K562 (cell line): ENCODE results near the gene GTF3C1. TPM values are rescaled to one million over a fixed set of nuclear protein-coding genes. Genes with fewer than 3 reads are reported as not detected.

Source experiments
- ATAC-seq: fragments of 200-7000 bp; cut with Tn5 transposase; 3 replicates; pipeline ENCODE4 v1.9.1; 2020; ENCODE audit warnings: moderate library complexity
- BruUV-seq: library from RNA; stranded (reverse); fragments of 400-500 nt; replicated peaks from 2 replicates; lab custom pipeline; 2021; lab: Mats Ljungman, UMichigan
- CTCF ChIA-PET: fragments of 300-600 bp; formaldehyde crosslinking; extraction: SDS; loops from one replicate; lab custom pipeline; 2021; ENCODE audit warnings: low intra/inter-chr PET ratio; lab: Yijun Ruan, JAX
- POLR2A ChIA-PET: fragments of 300-600, 350-650 bp; sonication (Branson Sonifier 250); formaldehyde crosslinking; extraction: SDS; loops from one replicate; lab custom pipeline; 2021; ENCODE audit warnings: antibody characterized with exemption, inconsistent platforms; lab: Yijun Ruan, JAX
- DNase-seq, 4 experiments: peaks; one replicate each; pipeline versions ENCODE4 v3.0.0 to v3.0.0-alpha.2; 2011 to 2018; ENCODE audit warnings: low spot score in 3 of 4, mixed read lengths in 3 of 4; ENCODE audit errors: extremely low read depth in 1 of 4
- FAIRE-seq: peaks from 2 replicates; lab custom pipeline; 2011; peaks lifted over from hg19 to GRCh38; lab: Jason Lieb, UNC
- H2AFZ ChIP-seq: 2 replicates; pipeline ENCODE4 v1.6.0; 2011; ENCODE audit warnings: low read depth, low read length, control low read depth, inconsistent platforms
- H3K27ac ChIP-seq: fragments of 200-600 bp; 3 replicates; pipeline ENCODE4 v1.8.0; 2011; ENCODE audit warnings: low read depth, mild to moderate bottlenecking, control low read depth, inconsistent platforms, low read length, moderate library complexity, mixed read lengths; ENCODE audit errors: extremely low read depth
- H3K27me3 ChIP-seq, 2 experiments: fragments of 300-600 bp in 1 of 2; 2 replicates in 1 of 2; 3 replicates in 1 of 2; pipeline versions ENCODE4 v1.6.0 to v1.8.0; 2011; ENCODE audit warnings: inconsistent platforms in 2 of 2, low read length in 2 of 2, mild to moderate bottlenecking in 1 of 2, mixed read lengths in 1 of 2, moderate library complexity in 1 of 2; ENCODE audit not compliant: control insufficient read depth in 2 of 2, insufficient read depth in 2 of 2
- H3K36me3 ChIP-seq: fragments of 300-600 bp; 3 replicates; pipeline ENCODE4 v1.8.0; 2011; ENCODE audit warnings: mild to moderate bottlenecking, low read length, inconsistent platforms; ENCODE audit not compliant: control insufficient read depth, insufficient read depth
- H3K4me1 ChIP-seq, 2 experiments: fragments of 200-600 bp in 1 of 2; replicated peaks in 1 of 2; 2 replicates in 1 of 2; 3 replicates in 1 of 2; pipeline versions ENCODE4 v1.5.1 to v1.8.0; 2011; ENCODE audit warnings: inconsistent platforms in 2 of 2, low read length in 2 of 2, mild to moderate bottlenecking in 1 of 2, mixed read lengths in 1 of 2, moderate library complexity in 1 of 2; ENCODE audit not compliant: control insufficient read depth in 2 of 2, insufficient read depth in 2 of 2
- H3K4me2 ChIP-seq: 2 replicates; pipeline ENCODE4 v1.6.1; 2011; ENCODE audit warnings: low read length, control low read depth, inconsistent platforms, mixed read lengths; ENCODE audit not compliant: insufficient read depth
- H3K4me3 ChIP-seq: fragments of 200-600 bp; sonication (generic), shearing (Covaris generic); 2 replicates; pipeline ENCODE4 v1.5.1; 2016; ENCODE audit warnings: control low read depth, inconsistent platforms
- H3K79me2 ChIP-seq: fragments of 200-600 bp; 3 replicates; pipeline ENCODE4 v1.8.0; 2011; ENCODE audit warnings: low read length, inconsistent platforms; ENCODE audit not compliant: control insufficient read depth, insufficient read depth
- H3K9ac ChIP-seq, 2 experiments: 2 replicates each; pipeline versions ENCODE4 v1.6.0 to v1.6.1; 2011; ENCODE audit warnings: low read depth in 2 of 2, low read length in 2 of 2, control low read depth in 1 of 2, inconsistent platforms in 1 of 2, mild to moderate bottlenecking in 1 of 2, mixed read lengths in 1 of 2; ENCODE audit not compliant: insufficient read depth in 1 of 2
- H3K9me1 ChIP-seq: one replicate; pipeline ENCODE4 v1.6.0; 2011; ENCODE audit warnings: inconsistent platforms, mild to moderate bottlenecking, low read length, moderate library complexity; ENCODE audit not compliant: control insufficient read depth, insufficient read depth
- H3K9me3 ChIP-seq: replicated peaks from 2 replicates; pipeline ENCODE4 v1.5.1; 2011; ENCODE audit warnings: low read depth, low read length, inconsistent platforms; ENCODE audit not compliant: control insufficient read depth, insufficient read depth
- H4K20me1 ChIP-seq: replicated peaks from 2 replicates; pipeline ENCODE4 v1.6.1; 2011; ENCODE audit warnings: low read length, inconsistent platforms, mixed read lengths; ENCODE audit not compliant: control insufficient read depth, insufficient read depth
- ADNP ChIP-seq: fragments of 200-800 bp; sonication (Bioruptor generic); IDR thresholded peaks from 2 replicates; pipeline ENCODE4 v1.6.1; 2016; ENCODE audit warnings: missing genetic modification characterization, missing compliant biosample characterization
- FOXK2 ChIP-seq, 2 experiments: fragments of 450-650 bp; IDR thresholded peaks in 1 of 2; conservative IDR thresholded peaks in 1 of 2; 2 replicates each; pipeline ENCODE4 v1.6.1; 2016; ENCODE audit warnings: low read depth in 2 of 2, mild to moderate bottlenecking in 1 of 2
- PHF8 ChIP-seq: fragments of 200-600 bp; sonication (generic); IDR thresholded peaks from 2 replicates; pipeline ENCODE4 v1.6.1; 2012; ENCODE audit warnings: mixed run types, mild to moderate bottlenecking, inconsistent platforms, low read length, moderate library complexity, borderline replicate concordance
- RAD21 ChIP-seq, 2 experiments: fragments of 250-450 bp in 1 of 2; fragments of 450-650 bp in 1 of 2; sonication (Bioruptor Pico) in 1 of 2; formaldehyde crosslinking in 1 of 2; IDR thresholded peaks in 1 of 2; conservative IDR thresholded peaks in 1 of 2; 2 replicates each; pipeline versions ENCODE4 v1.4.0 to v1.8.0; 2020 to 2022; ENCODE audit warnings: mild to moderate bottlenecking in 2 of 2, moderate library complexity in 1 of 2
- SMAD4 ChIP-seq: fragments of 250-450 bp; sonication (Bioruptor Pico); conservative IDR thresholded peaks from 2 replicates; pipeline ENCODE4 v1.8.0; 2021; ENCODE audit warnings: inconsistent platforms, mild to moderate bottlenecking, moderate library complexity
- ZNF197 ChIP-seq: fragments of 200-800 bp; sonication (Bioruptor generic); IDR thresholded peaks from 2 replicates; pipeline ENCODE4 v1.6.1; 2016; ENCODE audit warnings: low read depth, missing genetic modification characterization, missing compliant biosample characterization
- ZNF561 ChIP-seq: fragments of 450-650 bp; formaldehyde crosslinking; conservative IDR thresholded peaks from 2 replicates; pipeline ENCODE4 v1.4.0; 2020; ENCODE audit warnings: mild to moderate bottlenecking, moderate library complexity
- WGBS: fragments of 100-300 bp; shearing (Covaris generic); methylation state at CpG from one replicate; pipeline ENCODE4 v1.1.6; 2016; ENCODE audit warnings: low coverage, mixed read lengths; ENCODE audit not compliant: insufficient coverage; ENCODE audit errors: missing lambda C conversion rate; 5-methylcytosine and 5-hydroxymethylcytosine counted together
- in situ Hi-C: fragments of 300-500 bp; cut with MboI; formaldehyde crosslinking; loops from 4 replicates; pipeline ENCODE4 v1.15.0; 2018; ENCODE audit warnings: inconsistent platforms, mixed read lengths
- intact Hi-C: fragments of 100-400 bp; cut with micrococcal nuclease; formaldehyde crosslinking; loops from 2 replicates; pipeline ENCODE4 v1.14.2; 2022
- polyA plus RNA-seq, 8 experiments: library from polyadenylated mRNA; depleted of rRNA in 4 of 8; stranded (reverse) in 5 of 8; unstranded in 3 of 8; fragments of >200 nt; fragmentation: Nextera tagmentation in 2 of 8; fragmentation: Illumina TruSeq in 1 of 8; extraction: Ambion mirVana in 2 of 8; extraction: Trizol in 1 of 8; gene quantifications; 2 replicates each; pipeline versions ENCODE4 v1.2.1 to v1.2.3, GENCODE V29; 2011 to 2014; ENCODE audit warnings: inconsistent platforms in 1 of 8, missing spikeins in 1 of 8
- total RNA-seq, 7 experiments: library from RNA; depleted of rRNA in 6 of 7; stranded (reverse); fragments of >200 nt in 6 of 7; fragmentation: Illumina TruSeq in 2 of 7; extraction: Trizol in 2 of 7; gene quantifications; 2 replicates each; pipeline versions ENCODE4 v1.2.1 to v1.2.3, GENCODE V29; 2011 to 2021; ENCODE audit warnings: low replicate concordance in 1 of 7
- TF ChIP-seq, protein P1 (sequence below): fragments of 450-650 bp; IDR thresholded peaks from 2 replicates; pipeline ENCODE4 v1.6.1; 2016; ENCODE audit warnings: mild to moderate bottlenecking, moderate library complexity

Gene GTF3C1
- total and polyA plus RNA-seq, 9 of the 15 experiments (the other 6 are each of a cell fraction or from before 2014, with no cell fraction given) = 0.72 to 63.6 (median 30.9) TPM

- TF ChIP-seq FOXK2 (conservative IDR thresholded peaks at IDR 0.05 in 1 of 2, IDR thresholded peaks at IDR 0.05 in 1 of 2; ENCODE audit: low read depth in 2 of 2) = no peak
Observed at GRCh38 chr16:27417047-27417671, 132.6 kb downstream of the GTF3C1 start (continued).

GRCh38 chr16:27414788-27415431 lies 134.8 kb downstream of the GTF3C1 start:
- BruUV-seq = no TSS peak
- Histone ChIP-seq H3K36me3 (no peaks in the 10 kb centered on the region), H3K9ac (no peak overlapping the region), H4K20me1 (no peaks in the 10 kb centered on the region), H3K4me2 (no peak overlapping the region), H3K9me3 (no peaks in the 10 kb centered on the region), H3K27ac (no peak overlapping the region), H3K79me2 (no peaks in the 10 kb centered on the region), H3K4me1 (no peaks in the 10 kb centered on the region), H3K9me1 (no peaks in the 10 kb centered on the region), H2AFZ (no peak overlapping the region), H3K4me3 (no peak overlapping the region), H3K27me3 (no peaks in the 10 kb centered on the region)
- FAIRE-seq (no peak), DNase-seq (no peak), ATAC-seq (no peak)
- WGBS = 0% methylated on average over 6 of the region's 6 CpGs
- intact Hi-C loops = no loop called here
- ChIA-PET POLR2A (no interaction called here), CTCF (no interaction called here)
- in situ Hi-C loops = no loop called here
- TF ChIP-seq RAD21 (CRISPR knock-in tag; conservative IDR thresholded peaks at IDR 0.05 in 1 of 2, IDR thresholded peaks at IDR 0.05 in 1 of 2) = no peak
- no peak for TF ChIP-seq ZNF197 (CRISPR knock-in tag)
- no peak for TF ChIP-seq PHF8
- TF ChIP-seq SMAD4 (CRISPR knock-in tag) = no peak
- no peak for TF ChIP-seq ADNP
- TF ChIP-seq, protein P1, sequence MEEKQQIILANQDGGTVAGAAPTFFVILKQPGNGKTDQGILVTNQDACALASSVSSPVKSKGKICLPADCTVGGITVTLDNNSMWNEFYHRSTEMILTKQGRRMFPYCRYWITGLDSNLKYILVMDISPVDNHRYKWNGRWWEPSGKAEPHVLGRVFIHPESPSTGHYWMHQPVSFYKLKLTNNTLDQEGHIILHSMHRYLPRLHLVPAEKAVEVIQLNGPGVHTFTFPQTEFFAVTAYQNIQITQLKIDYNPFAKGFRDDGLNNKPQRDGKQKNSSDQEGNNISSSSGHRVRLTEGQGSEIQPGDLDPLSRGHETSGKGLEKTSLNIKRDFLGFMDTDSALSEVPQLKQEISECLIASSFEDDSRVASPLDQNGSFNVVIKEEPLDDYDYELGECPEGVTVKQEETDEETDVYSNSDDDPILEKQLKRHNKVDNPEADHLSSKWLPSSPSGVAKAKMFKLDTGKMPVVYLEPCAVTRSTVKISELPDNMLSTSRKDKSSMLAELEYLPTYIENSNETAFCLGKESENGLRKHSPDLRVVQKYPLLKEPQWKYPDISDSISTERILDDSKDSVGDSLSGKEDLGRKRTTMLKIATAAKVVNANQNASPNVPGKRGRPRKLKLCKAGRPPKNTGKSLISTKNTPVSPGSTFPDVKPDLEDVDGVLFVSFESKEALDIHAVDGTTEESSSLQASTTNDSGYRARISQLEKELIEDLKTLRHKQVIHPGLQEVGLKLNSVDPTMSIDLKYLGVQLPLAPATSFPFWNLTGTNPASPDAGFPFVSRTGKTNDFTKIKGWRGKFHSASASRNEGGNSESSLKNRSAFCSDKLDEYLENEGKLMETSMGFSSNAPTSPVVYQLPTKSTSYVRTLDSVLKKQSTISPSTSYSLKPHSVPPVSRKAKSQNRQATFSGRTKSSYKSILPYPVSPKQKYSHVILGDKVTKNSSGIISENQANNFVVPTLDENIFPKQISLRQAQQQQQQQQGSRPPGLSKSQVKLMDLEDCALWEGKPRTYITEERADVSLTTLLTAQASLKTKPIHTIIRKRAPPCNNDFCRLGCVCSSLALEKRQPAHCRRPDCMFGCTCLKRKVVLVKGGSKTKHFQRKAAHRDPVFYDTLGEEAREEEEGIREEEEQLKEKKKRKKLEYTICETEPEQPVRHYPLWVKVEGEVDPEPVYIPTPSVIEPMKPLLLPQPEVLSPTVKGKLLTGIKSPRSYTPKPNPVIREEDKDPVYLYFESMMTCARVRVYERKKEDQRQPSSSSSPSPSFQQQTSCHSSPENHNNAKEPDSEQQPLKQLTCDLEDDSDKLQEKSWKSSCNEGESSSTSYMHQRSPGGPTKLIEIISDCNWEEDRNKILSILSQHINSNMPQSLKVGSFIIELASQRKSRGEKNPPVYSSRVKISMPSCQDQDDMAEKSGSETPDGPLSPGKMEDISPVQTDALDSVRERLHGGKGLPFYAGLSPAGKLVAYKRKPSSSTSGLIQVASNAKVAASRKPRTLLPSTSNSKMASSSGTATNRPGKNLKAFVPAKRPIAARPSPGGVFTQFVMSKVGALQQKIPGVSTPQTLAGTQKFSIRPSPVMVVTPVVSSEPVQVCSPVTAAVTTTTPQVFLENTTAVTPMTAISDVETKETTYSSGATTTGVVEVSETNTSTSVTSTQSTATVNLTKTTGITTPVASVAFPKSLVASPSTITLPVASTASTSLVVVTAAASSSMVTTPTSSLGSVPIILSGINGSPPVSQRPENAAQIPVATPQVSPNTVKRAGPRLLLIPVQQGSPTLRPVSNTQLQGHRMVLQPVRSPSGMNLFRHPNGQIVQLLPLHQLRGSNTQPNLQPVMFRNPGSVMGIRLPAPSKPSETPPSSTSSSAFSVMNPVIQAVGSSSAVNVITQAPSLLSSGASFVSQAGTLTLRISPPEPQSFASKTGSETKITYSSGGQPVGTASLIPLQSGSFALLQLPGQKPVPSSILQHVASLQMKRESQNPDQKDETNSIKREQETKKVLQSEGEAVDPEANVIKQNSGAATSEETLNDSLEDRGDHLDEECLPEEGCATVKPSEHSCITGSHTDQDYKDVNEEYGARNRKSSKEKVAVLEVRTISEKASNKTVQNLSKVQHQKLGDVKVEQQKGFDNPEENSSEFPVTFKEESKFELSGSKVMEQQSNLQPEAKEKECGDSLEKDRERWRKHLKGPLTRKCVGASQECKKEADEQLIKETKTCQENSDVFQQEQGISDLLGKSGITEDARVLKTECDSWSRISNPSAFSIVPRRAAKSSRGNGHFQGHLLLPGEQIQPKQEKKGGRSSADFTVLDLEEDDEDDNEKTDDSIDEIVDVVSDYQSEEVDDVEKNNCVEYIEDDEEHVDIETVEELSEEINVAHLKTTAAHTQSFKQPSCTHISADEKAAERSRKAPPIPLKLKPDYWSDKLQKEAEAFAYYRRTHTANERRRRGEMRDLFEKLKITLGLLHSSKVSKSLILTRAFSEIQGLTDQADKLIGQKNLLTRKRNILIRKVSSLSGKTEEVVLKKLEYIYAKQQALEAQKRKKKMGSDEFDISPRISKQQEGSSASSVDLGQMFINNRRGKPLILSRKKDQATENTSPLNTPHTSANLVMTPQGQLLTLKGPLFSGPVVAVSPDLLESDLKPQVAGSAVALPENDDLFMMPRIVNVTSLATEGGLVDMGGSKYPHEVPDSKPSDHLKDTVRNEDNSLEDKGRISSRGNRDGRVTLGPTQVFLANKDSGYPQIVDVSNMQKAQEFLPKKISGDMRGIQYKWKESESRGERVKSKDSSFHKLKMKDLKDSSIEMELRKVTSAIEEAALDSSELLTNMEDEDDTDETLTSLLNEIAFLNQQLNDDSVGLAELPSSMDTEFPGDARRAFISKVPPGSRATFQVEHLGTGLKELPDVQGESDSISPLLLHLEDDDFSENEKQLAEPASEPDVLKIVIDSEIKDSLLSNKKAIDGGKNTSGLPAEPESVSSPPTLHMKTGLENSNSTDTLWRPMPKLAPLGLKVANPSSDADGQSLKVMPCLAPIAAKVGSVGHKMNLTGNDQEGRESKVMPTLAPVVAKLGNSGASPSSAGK = no peak
- no peak for TF ChIP-seq ZNF561 (CRISPR knock-in tag)
